Stimulated activated CD8-positive, alpha-beta memory T cell treated with anti-CD3 and anti-CD28 coated beads, Interleukin-4, amount 100 ng/mL, for 24 hours (primary cell): ENCODE data around the gene CENPX.

Experiments
- DNase-seq: peaks from one replicate; pipeline ENCODE4 v3.0.0-alpha.2; 2020; ENCODE audit warnings: low read depth

The CENPX gene

GRCh38 chr17:81978524-81979298, 44.0 kb downstream of the CENPX start:
- DNase-seq, result no peak

- peak; percentile 82 for DNase-seq
Measured at GRCh38 chr17:81977211-81977808, 45.4 kb downstream of the CENPX start, which contains the start of gene ASPSCR1. Gene ASPSCR1, plus strand, starts transcription at chr17:81977629. Its CDS starts 18 bp downstream, at chr17:81977647.

GRCh38 chr17:81976332-81977210, 46.1 kb downstream of the CENPX start:
- no peak for DNase-seq

GRCh38 chr17:81973432-81973831, 49.2 kb downstream of the CENPX start:
- DNase-seq, result no peak

GRCh38 chr17:81968850-81969812, 53.5 kb downstream of the CENPX start:
- DNase-seq, result no peak
